Transverse colon (tissue), 3 donors: ENCODE data around the gene USP17L25.
"Not testable (repeated sequence)": the region's sequence is repeated elsewhere in the genome, so short reads cannot be mapped to it uniquely, and the experiment has no call there.

ENCODE experiments used
- CTCF ChIP-seq, 5 experiments: fragments of 200-600 bp in 3 of 5; fragments of 450-650 bp in 2 of 5; sonication (generic) in 3 of 5; IDR thresholded peaks; 1 replicate in 2 of 5; 2 replicates in 3 of 5; pipeline ENCODE4 v1.5.1; 2016 to 2017; ENCODE audit warnings: antibody characterized with exemption in 5 of 5, inconsistent platforms in 3 of 5, mild to moderate bottlenecking in 2 of 5, moderate library complexity in 1 of 5
- POLR2A ChIP-seq: fragments of 450-650 bp; IDR thresholded peaks from one replicate; pipeline ENCODE4 v1.6.1; 2016; ENCODE audit warnings: antibody characterized with exemption, mild to moderate bottlenecking, moderate library complexity

- TF ChIP-seq CTCF (IDR thresholded peaks at IDR 0.05); POLR2A: not testable (repeated sequence)
These were observed 21.2 kb downstream of the USP17L25 start for GRCh38 chr4:9350866-9351265.
